GM10266 (cell line): ENCODE results near the gene LRRFIP1.
"Not testable (repeated sequence)": the region's sequence is repeated elsewhere in the genome, so short reads cannot be mapped to it uniquely, and the experiment has no call there.

Source experiments
- DNase-seq: peaks from one replicate; pipeline ENCODE4 v3.0.0; 2012; ENCODE audit errors: extremely low spot score
- CTCF ChIP-seq: IDR thresholded peaks from 2 replicates; pipeline ENCODE4 v1.5.1; 2012; ENCODE audit warnings: mild to moderate bottlenecking, low read depth; ENCODE audit not compliant: control insufficient read depth, insufficient read depth; ENCODE audit errors: missing control alignments

Gene LRRFIP1

GRCh38 chr2:237686659-237687136, 59.3 kb downstream of the LRRFIP1 start:
- TF ChIP-seq CTCF, result peak; percentile 22
- DNase-seq, result no peak

GRCh38 chr2:237688081-237688480, 60.7 kb downstream of the LRRFIP1 start:
- DNase-seq, result no peak
- no peak for TF ChIP-seq CTCF

- not testable (repeated sequence) for DNase-seq
These were observed 61.2 kb downstream of the LRRFIP1 start for GRCh38 chr2:237688541-237688940.

- TF ChIP-seq CTCF, result no peak
These were observed 62.1 kb downstream of the LRRFIP1 start for GRCh38 chr2:237689336-237690131.

GRCh38 chr2:237691029-237691907, 63.9 kb downstream of the LRRFIP1 start:
- no peak for DNase-seq
- no peak for TF ChIP-seq CTCF

More at GRCh38 chr2:237689336-237690131, 62.1 kb downstream of the LRRFIP1 start:
- DNase-seq, result no peak

GRCh38 chr2:237691908-237692600, 64.7 kb downstream of the LRRFIP1 start:
- peak; percentile 98 for DNase-seq
- TF ChIP-seq CTCF, result no peak

GRCh38 chr2:237692601-237693290, 65.4 kb downstream of the LRRFIP1 start:
- DNase-seq, result no peak
- no peak for TF ChIP-seq CTCF
